ENCODE results near the gene CPD.

DNA sequence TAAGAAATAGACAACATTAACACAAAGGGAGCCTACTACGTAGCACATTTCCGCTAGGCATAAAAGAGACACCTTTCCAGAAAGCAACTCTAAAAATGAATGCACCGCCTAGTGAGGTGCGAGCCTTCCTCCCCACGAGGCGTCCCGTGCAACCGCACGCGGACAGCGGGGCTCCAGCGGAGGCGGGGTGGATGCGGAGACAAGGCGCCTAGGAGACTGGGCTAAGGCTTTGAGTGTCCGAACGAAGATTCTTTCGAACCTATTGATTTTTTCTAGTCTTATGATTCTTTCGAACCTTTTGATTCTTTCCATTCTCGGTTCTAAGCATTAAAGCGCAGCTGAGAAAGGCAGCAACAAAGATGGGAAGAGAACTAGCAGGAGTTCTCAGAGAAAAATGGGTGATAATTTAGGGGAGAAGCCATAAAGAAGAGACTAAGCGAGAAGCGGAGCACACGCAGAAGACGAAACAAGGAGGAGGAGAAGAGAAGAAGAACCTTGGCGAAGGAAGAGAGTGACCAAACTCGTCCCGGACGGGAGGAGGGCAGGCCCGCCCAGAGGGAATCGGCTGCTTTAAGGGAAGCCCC, 394 bp upstream of the CPD start:
- no peak for TF ChIP-seq CTCF (IDR thresholded peaks at IDR 0.05)
- no peak for TF ChIP-seq POLR2A (IDR thresholded peaks at IDR 0.05)

All from tibial nerve (tissue), 3 donors.